ENCODE measurements around the gene TNRC6B. TPM values are rescaled to one million over a fixed set of nuclear protein-coding genes. Genes with fewer than 3 reads are reported as not detected.

Gene TNRC6B
- total and polyA plus RNA-seq, 2 of the 13 experiments (the other 11 are each of a cell fraction or from before 2014, with no cell fraction given) = 8.9 to 13.2 TPM

DNA sequence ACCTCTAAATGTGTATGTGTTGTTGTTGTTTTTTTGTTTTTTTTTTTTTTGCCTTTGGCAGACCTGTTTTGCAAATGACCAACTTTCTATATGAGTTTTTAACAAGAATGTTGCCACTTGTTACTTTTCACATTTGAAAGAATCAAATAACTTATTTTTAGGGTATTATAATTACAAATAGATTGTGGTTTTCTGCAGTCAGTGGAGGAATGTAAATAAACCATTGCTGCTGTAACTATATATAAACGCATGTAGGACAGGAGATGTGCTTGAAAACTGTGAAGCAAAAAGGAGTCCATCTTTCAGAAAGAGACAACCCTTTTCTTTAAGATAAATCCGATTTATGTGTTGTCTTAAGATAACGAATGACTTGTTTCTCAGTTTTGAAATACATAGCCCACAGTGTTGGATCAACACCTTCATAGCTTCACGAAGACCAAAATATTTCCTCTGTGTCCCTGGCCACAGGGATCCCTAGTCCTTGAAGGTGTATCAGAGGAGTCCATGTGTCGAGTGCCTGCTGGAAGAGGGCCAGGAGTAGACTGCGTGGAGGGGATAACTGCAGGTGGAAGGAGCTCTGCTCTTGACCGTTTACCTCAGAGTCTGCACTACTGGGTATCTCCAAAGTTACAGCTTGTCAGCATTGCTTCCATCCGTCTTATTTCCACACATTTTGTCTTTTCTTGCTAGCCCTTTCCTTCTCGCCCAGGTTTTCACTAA, 24.7 kb downstream of the TNRC6B start:
- no peak for DNase-seq (ENCODE audit: low spot score)
- Histone ChIP-seq H3K4me2 (ENCODE audit: low read depth, low read length) (no peak overlapping the region), H4K20me1 (ENCODE audit: insufficient read depth, low read length) (peaks cover 16% of the 10 kb centered on the region), H3K9me3 (ENCODE audit: low read length) (no peaks in the 10 kb centered on the region), H3K4me3 (replicated peaks in 1 of 3; ENCODE audit: insufficient read depth in 1 of 3, low read depth in 2 of 3, low read length in 3 of 3) (no peak overlapping the region), H3K36me3 (replicated peaks in 1 of 2; ENCODE audit: control insufficient read depth in 1 of 2, insufficient read depth in 2 of 2, low read length in 2 of 2) (peaks cover 0 to 7% of the 10 kb centered on the region in 2 experiments; a peak in 3 of 5 replicates), H3K27me3 (ENCODE audit: control insufficient read depth in 1 of 2, insufficient read depth in 2 of 2, low read length in 2 of 2) (no peaks in the 10 kb centered on the region), H3K4me1 (ENCODE audit: insufficient read depth, low read length) (peaks cover 15% of the 10 kb centered on the region), H2AFZ (ENCODE audit: low read length) (no peak overlapping the region), H3K27ac (ENCODE audit: extremely low read length, insufficient read depth, low read length) (no peak overlapping the region), H3K79me2 (ENCODE audit: insufficient read depth, low read length) (peaks cover 74% of the 10 kb centered on the region), H3K9ac (ENCODE audit: insufficient read depth, low read depth, low read length) (no peak overlapping the region)
- ATAC-seq = no peak
- intact Hi-C loops (cut with micrococcal nuclease; ENCODE audit: unreplicated experiment) (no loop called here), in situ Hi-C loops (cut with HindIII; ENCODE audit: extremely low pct_ligation_motif_present, low pct_unique_long_range_greater_than_20kb) (no loop called here)
- ChIA-PET CTCF (ENCODE audit: low intra/inter-chr PET ratio, low total read pairs) (no interaction called here), POLR2A (no interaction called here)
- 96% methylated on average over 9 of the region's 9 CpGs for WGBS (ENCODE audit: low lambda C conversion rate)
- FAIRE-seq = no peak
- BruUV-seq (replicated peaks) = no TSS peak
- no peak for TF ChIP-seq ZNF468 (CRISPR knock-in tag; IDR thresholded peaks at IDR 0.05)
- no peak for TF ChIP-seq ZSCAN25 (CRISPR knock-in tag; IDR thresholded peaks at IDR 0.05)
- no peak for TF ChIP-seq SNRNP70 (IDR thresholded peaks at IDR 0.05; ENCODE audit: low read depth, low read length)
- no peak for TF ChIP-seq NCOA5 (CRISPR knock-in tag; IDR thresholded peaks at IDR 0.05)
- no peak for TF ChIP-seq ZNF10 (CRISPR knock-in tag; IDR thresholded peaks at IDR 0.05; ENCODE audit: borderline replicate concordance, low read depth)
- TF ChIP-seq SIN3A (IDR thresholded peaks at IDR 0.05; ENCODE audit: borderline replicate concordance, low read depth, low read length) = no peak
- no peak for TF ChIP-seq TEF (CRISPR knock-in tag; IDR thresholded peaks at IDR 0.05)
- TF ChIP-seq, protein P1, sequence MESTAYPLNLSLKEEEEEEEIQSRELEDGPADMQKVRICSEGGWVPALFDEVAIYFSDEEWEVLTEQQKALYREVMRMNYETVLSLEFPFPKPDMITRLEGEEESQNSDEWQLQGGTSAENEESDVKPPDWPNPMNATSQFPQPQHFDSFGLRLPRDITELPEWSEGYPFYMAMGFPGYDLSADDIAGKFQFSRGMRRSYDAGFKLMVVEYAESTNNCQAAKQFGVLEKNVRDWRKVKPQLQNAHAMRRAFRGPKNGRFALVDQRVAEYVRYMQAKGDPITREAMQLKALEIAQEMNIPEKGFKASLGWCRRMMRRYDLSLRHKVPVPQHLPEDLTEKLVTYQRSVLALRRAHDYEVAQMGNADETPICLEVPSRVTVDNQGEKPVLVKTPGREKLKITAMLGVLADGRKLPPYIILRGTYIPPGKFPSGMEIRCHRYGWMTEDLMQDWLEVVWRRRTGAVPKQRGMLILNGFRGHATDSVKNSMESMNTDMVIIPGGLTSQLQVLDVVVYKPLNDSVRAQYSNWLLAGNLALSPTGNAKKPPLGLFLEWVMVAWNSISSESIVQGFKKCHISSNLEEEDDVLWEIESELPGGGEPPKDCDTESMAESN (CRISPR knock-in tag; conservative IDR thresholded peaks at IDR 0.05) = no peak
- TF ChIP-seq, protein P2, sequence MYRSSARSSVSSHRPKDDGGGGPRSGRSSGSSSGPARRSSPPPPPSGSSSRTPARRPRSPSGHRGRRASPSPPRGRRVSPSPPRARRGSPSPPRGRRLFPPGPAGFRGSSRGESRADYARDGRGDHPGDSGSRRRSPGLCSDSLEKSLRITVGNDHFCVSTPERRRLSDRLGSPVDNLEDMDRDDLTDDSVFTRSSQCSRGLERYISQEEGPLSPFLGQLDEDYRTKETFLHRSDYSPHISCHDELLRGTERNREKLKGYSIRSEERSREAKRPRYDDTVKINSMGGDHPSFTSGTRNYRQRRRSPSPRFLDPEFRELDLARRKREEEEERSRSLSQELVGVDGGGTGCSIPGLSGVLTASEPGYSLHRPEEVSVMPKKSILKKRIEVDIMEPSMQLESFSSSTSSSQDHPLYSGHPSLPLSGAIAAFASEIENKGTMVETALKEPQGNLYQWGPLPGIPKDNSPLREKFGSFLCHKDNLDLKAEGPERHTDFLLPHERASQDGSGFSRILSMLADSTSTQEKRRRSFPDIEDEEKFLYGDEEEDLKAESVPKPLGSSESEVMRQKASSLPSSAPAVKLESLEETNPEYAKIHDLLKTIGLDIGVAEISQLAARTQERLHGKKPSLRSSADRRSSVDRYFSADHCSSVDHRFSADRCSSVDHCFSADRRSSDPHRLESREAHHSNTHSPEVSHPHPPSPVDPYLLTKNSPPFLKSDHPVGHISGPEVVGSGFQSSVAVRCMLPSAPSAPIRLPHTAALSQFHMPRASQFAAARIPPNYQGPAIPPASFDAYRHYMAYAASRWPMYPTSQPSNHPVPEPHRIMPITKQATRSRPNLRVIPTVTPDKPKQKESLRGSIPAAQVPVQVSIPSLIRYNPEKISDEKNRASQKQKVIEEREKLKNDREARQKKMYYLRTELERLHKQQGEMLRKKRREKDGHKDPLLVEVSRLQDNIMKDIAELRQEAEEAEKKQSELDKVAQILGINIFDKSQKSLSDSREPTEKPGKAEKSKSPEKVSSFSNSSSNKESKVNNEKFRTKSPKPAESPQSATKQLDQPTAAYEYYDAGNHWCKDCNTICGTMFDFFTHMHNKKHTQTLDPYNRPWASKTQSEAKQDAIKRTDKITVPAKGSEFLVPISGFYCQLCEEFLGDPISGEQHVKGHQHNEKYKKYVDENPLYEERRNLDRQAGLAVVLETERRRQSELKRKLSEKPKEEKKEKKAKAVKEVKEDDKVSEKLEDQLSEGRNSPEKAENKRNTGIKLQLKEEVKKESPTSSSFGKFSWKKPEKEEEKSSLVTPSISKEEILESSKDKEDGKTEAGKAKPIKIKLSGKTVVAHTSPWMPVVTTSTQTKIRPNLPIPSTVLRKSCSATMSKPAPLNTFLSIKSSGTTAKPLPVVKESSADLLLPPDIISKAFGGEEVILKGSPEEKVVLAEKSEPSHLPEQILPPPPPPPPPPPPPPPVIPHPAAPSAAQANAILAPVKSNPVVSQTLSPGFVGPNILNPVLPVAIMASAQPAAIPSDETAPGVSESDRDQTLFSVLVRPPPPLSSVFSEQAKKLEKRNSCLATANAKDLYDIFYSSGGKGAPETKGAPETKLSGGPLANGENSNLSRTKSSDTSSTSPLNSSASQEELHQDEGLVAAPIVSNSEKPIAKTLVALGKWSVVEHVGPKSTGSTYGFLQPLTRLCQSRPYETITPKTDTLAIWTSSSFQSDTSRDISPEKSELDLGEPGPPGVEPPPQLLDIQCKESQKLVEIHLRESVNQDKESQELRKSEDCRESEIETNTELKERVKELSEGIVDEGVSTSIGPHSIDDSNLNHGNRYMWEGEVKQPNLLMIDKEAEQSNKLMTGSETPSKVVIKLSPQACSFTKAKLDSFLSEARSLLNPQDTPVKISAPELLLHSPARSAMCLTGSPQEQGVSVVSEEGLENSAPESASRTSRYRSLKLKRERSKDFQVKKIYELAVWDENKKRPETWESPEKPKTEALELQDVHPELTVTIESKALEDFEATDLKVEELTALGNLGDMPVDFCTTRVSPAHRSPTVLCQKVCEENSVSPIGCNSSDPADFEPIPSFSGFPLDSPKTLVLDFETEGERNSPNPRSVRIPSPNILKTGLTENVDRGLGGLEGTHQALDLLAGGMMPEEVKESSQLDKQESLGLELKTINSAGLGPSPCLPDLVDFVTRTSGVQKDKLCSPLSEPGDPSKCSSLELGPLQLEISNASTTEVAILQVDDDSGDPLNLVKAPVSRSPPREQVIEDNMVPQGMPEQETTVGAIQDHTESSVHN (CRISPR knock-in tag; IDR thresholded peaks at IDR 0.05) = no peak
- no peak for TF ChIP-seq POLR2AphosphoS5 (IDR thresholded peaks at IDR 0.05; ENCODE audit: low read depth, low read length)
- no peak for TF ChIP-seq JUNB (CRISPR knock-in tag; IDR thresholded peaks at IDR 0.05; ENCODE audit: borderline replicate concordance)
- TF ChIP-seq SPEN (CRISPR knock-in tag; IDR thresholded peaks at IDR 0.05; ENCODE audit: low read depth) = no peak
- no peak for TF ChIP-seq ZNF777 (CRISPR knock-in tag; IDR thresholded peaks at IDR 0.05)
- no peak for TF ChIP-seq RFX5 (IDR thresholded peaks at IDR 0.05; ENCODE audit: low read depth, low read length)
- no peak for TF ChIP-seq ZNF746 (CRISPR knock-in tag; IDR thresholded peaks at IDR 0.05)
